HG03039 (cell line): ENCODE data around the gene ADAMTSL1.

Experiments used
- ATAC-seq: cut with Tn5 transposase; IDR thresholded peaks from one replicate; pipeline ENCODE4 v1.9.1; 2021; ENCODE audit warnings: mild to moderate bottlenecking, moderate library complexity; ENCODE audit not compliant: unreplicated experiment

ADAMTSL1 gene

GRCh38 chr9:18721267-18721994 lies 247.5 kb downstream of the ADAMTSL1 start:
- no peak for ATAC-seq

GRCh38 chr9:18721995-18722310 lies 248.0 kb downstream of the ADAMTSL1 start:
- no peak for ATAC-seq

- ATAC-seq = no peak
These were observed 248.9 kb downstream of the ADAMTSL1 start for GRCh38 chr9:18722882-18723281.

GRCh38 chr9:18723366-18723765 lies 249.4 kb downstream of the ADAMTSL1 start:
- ATAC-seq = no peak

GRCh38 chr9:18726546-18726945 lies 252.6 kb downstream of the ADAMTSL1 start:
- ATAC-seq = no peak

GRCh38 chr9:18727904-18728303 lies 254.0 kb downstream of the ADAMTSL1 start:
- ATAC-seq = no peak

GRCh38 chr9:18728642-18729041 lies 254.7 kb downstream of the ADAMTSL1 start:
- no peak for ATAC-seq

GRCh38 chr9:18730241-18730640 lies 256.3 kb downstream of the ADAMTSL1 start:
- no peak for ATAC-seq

- ATAC-seq = no peak
These were observed 265.2 kb downstream of the ADAMTSL1 start for GRCh38 chr9:18739127-18739526.

GRCh38 chr9:18739641-18740318 lies 265.8 kb downstream of the ADAMTSL1 start:
- ATAC-seq = no peak

- no peak for ATAC-seq
These were observed 267.4 kb downstream of the ADAMTSL1 start for GRCh38 chr9:18741359-18741758.

- no peak for ATAC-seq
These were observed 268.0 kb downstream of the ADAMTSL1 start for GRCh38 chr9:18741945-18742344.

GRCh38 chr9:18743421-18743820 lies 269.5 kb downstream of the ADAMTSL1 start:
- no peak for ATAC-seq

- ATAC-seq = no peak
These were observed 270.0 kb downstream of the ADAMTSL1 start for GRCh38 chr9:18743971-18744370.

- no peak for ATAC-seq
These were observed 271.8 kb downstream of the ADAMTSL1 start for GRCh38 chr9:18745710-18746109.

GRCh38 chr9:18746631-18747030 lies 272.7 kb downstream of the ADAMTSL1 start:
- no peak for ATAC-seq

- no peak for ATAC-seq
These were observed 273.6 kb downstream of the ADAMTSL1 start for GRCh38 chr9:18747595-18747994.

- no peak for ATAC-seq
These were observed 274.3 kb downstream of the ADAMTSL1 start for GRCh38 chr9:18748251-18748701.

GRCh38 chr9:18749711-18750110 lies 275.8 kb downstream of the ADAMTSL1 start:
- ATAC-seq = no peak

- no peak for ATAC-seq
These were observed 280.0 kb downstream of the ADAMTSL1 start for GRCh38 chr9:18753904-18754303.

GRCh38 chr9:18754537-18754936 lies 280.6 kb downstream of the ADAMTSL1 start:
- ATAC-seq = no peak

- ATAC-seq = no peak
These were observed 281.3 kb downstream of the ADAMTSL1 start for GRCh38 chr9:18755263-18755662.

GRCh38 chr9:18756712-18757125 lies 282.8 kb downstream of the ADAMTSL1 start:
- ATAC-seq = no peak
